Muscle layer of colon (tissue), 2 donors: Measurements from ENCODE around the gene GIMD1.

ENCODE experiments used
- H3K27ac ChIP-seq: one replicate; pipeline ENCODE4 v1.7.0; 2013; ENCODE audit warnings: low read depth, mild to moderate bottlenecking, low read length, moderate library complexity
- H3K27me3 ChIP-seq, 2 donors: one replicate each; pipeline ENCODE4 v1.7.0; 2013; ENCODE audit warnings: low read length in 2 of 2, mild to moderate bottlenecking in 2 of 2; ENCODE audit not compliant: insufficient read depth in 2 of 2, control insufficient read depth in 1 of 2
- H3K36me3 ChIP-seq: one replicate; pipeline ENCODE4 v1.7.0; 2013; ENCODE audit warnings: mild to moderate bottlenecking, low read length; ENCODE audit not compliant: insufficient read depth
- H3K4me1 ChIP-seq: one replicate; pipeline ENCODE4 v1.7.0; 2013; ENCODE audit warnings: mild to moderate bottlenecking, low read length; ENCODE audit not compliant: insufficient read depth
- H3K4me3 ChIP-seq, 2 donors: one replicate each; pipeline ENCODE4 v1.7.0; 2013; ENCODE audit warnings: low read length in 2 of 2, low read depth in 1 of 2, mild to moderate bottlenecking in 1 of 2, moderate library complexity in 1 of 2
- H3K9ac ChIP-seq: one replicate; pipeline ENCODE4 v1.7.0; 2013; ENCODE audit warnings: low read length
- H3K9me3 ChIP-seq: one replicate; pipeline ENCODE4 v1.7.0; 2013; ENCODE audit warnings: mild to moderate bottlenecking, low read length
- donor health status: abdominal sarcoma.
- donor health status: Adenocarcinoma of cecum.

Gene GIMD1

DNA sequence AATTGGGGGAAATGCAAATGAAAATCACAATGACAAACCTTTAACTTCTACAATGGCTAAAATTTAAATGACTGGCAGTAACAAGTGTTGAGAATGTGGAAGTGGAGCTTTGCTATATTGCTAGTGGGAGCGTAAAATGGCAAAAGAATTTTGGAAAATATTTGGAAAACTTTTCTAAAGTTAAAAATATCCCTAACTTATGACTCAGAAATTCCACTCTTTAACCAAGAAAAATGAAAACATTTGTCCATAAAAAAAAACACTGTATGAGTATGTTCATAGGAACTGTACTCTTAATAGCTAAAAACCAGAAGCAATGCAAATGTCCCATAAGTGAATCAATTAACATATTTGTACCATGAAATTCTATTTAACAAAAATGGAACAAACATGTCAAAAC is 56.2 kb downstream of the GIMD1 start:
- H3K27ac ChIP-seq, result no peak overlapping the region
- no peak overlapping the region for H3K9ac ChIP-seq
- H3K36me3 ChIP-seq, result peaks cover 5% of the 10 kb centered on the region
- no peaks in the 10 kb centered on the region for H3K27me3 ChIP-seq
- no peak overlapping the region for H3K4me3 ChIP-seq
- H3K4me1 ChIP-seq, result peaks cover 18% of the 10 kb centered on the region
- no peaks in the 10 kb centered on the region for H3K9me3 ChIP-seq
